Measurements from ENCODE around the gene POLH. TPM values are rescaled to one million over a fixed set of nuclear protein-coding genes. Genes with fewer than 3 reads are reported as not detected.

The POLH gene
- total and polyA plus RNA-seq, 2 of the 4 experiments (the other 2 are of a cell fraction): 13.3 to 26.0 TPM

- Histone ChIP-seq H2AK9ac (replicated peaks; ENCODE audit: low read depth, low read length, poor library complexity) (no peak overlapping the region), H3K4me1 (ENCODE audit: control insufficient read depth, insufficient read depth, low read length) (no peaks in the 10 kb centered on the region), H3K23ac (ENCODE audit: low read depth, low read length) (no peak overlapping the region), H3K4ac (ENCODE audit: low read depth, low read length) (no peak overlapping the region), H3K56ac (ENCODE audit: extremely low read depth, insufficient read depth, low read length) (no peak overlapping the region), H2BK5ac (ENCODE audit: low read depth, low read length, poor library complexity, severe bottlenecking) (no peak overlapping the region), H4K91ac (ENCODE audit: insufficient read depth, low read depth, low read length) (no peak overlapping the region), H2AFZ (replicated peaks; ENCODE audit: low read length, poor library complexity) (no peak overlapping the region), H2BK120ac (ENCODE audit: low read depth, low read length) (no peak overlapping the region), H2BK15ac (ENCODE audit: low read depth, low read length) (no peak overlapping the region), H3K36me3 (ENCODE audit: control insufficient read depth, insufficient read depth, low read length) (peaks cover 17% of the 10 kb centered on the region), H4K20me1 (ENCODE audit: insufficient read depth, low read length) (no peaks in the 10 kb centered on the region), H3K9ac (ENCODE audit: low read depth, low read length) (no peak overlapping the region), H3K4me2 (ENCODE audit: low read depth, low read length) (no peak overlapping the region), H3K14ac (replicated peaks; ENCODE audit: low read depth, low read length) (no peak overlapping the region), H2BK20ac (ENCODE audit: low read depth, low read length) (no peak overlapping the region), H3K18ac (ENCODE audit: low read depth, low read length) (no peak overlapping the region), H3K27me3 (ENCODE audit: control insufficient read depth, insufficient read depth, low read length) (no peaks in the 10 kb centered on the region), H2AK5ac (ENCODE audit: low read depth, low read length) (no peak overlapping the region), H4K5ac (ENCODE audit: low read depth, low read length) (no peak overlapping the region), H3K9me3 (ENCODE audit: control insufficient read depth, insufficient read depth, low read length) (no peaks in the 10 kb centered on the region), H4K8ac (ENCODE audit: low read depth in 2 of 2, low read length in 2 of 2) (no peak overlapping the region), H3K27ac (ENCODE audit: insufficient read depth, low read length) (no peak overlapping the region), H3K4me3 (ENCODE audit: insufficient read depth, low read depth, low read length) (no peak overlapping the region), H3K9me1 (ENCODE audit: insufficient read depth, low read length) (no peaks in the 10 kb centered on the region), H3K79me1 (ENCODE audit: low read depth in 1 of 2, low read length in 2 of 2) (peaks cover 22% of the 10 kb centered on the region in 2 experiments)
- dilution Hi-C loops (cut with HindIII; ENCODE audit: low sequenced_read_pairs, unreplicated experiment) (no loop called here), intact Hi-C loops (cut with micrococcal nuclease) (no loop called here), in situ Hi-C loops (cut with MboI; ENCODE audit: low sequenced_read_pairs) (no loop called here)
- BruUV-seq (replicated peaks): no TSS peak
- TF ChIP-seq MAZ (IDR thresholded peaks at IDR 0.05; ENCODE audit: borderline replicate concordance, low read depth, low read length): no peak
- TF ChIP-seq SMC3 (IDR thresholded peaks at IDR 0.05; ENCODE audit: low read depth, low read length): no peak
- peak; percentile 47 for TF ChIP-seq CEBPB (IDR thresholded peaks at IDR 0.05; ENCODE audit: low read depth, low read length)
- TF ChIP-seq NFE2L2 (IDR thresholded peaks at IDR 0.05; ENCODE audit: low read depth, low read length): no peak
- TF ChIP-seq FOS (IDR thresholded peaks at IDR 0.05; ENCODE audit: low read depth, low read length): no peak
- TF ChIP-seq ELK1 (IDR thresholded peaks at IDR 0.05; ENCODE audit: borderline replicate concordance, low read depth, low read length): no peak
- no peak for TF ChIP-seq USF2 (IDR thresholded peaks at IDR 0.05; ENCODE audit: low read depth, low read length)
- no peak for TF ChIP-seq BHLHE40 (IDR thresholded peaks at IDR 0.05; ENCODE audit: low read depth, low read length)
- ATAC-seq (ENCODE audit: low read depth) (no peak), DNase-seq (no peak)
- WGBS, 2 experiments (ENCODE audit: extremely low coverage in 2 of 2, insufficient read length in 1 of 2): no CpG with 5 or more reads among the region's 1 CpG
- ChIA-PET POLR2A (ENCODE audit: unreplicated experiment) (interaction anchor here (0.6 to 0.9 kb wide), 2 partner anchors 18 to 810 kb away, joined by 3 read pairs; partner anchors contain the start of gene XPO5), CTCF (interaction anchor here (0.6 kb wide), 1 partner anchor 8 kb away, joined by 3 read pairs; no protein-coding TSS in a partner anchor)
These were observed 18.0 kb downstream of the POLH start for GRCh38 chr6:43593938-43594337.
